HEK293 (cell line): Measurements from ENCODE around the gene WASF2.

Experiments
- CTCF ChIA-PET: fragments of 350-600 bp; formaldehyde crosslinking; extraction: SDS; loops from one replicate; lab custom pipeline; 2021; ENCODE audit warnings: antibody characterized with exemption; lab: Yijun Ruan, JAX
- POLR2A ChIA-PET: fragments of 300-600 bp; formaldehyde crosslinking; extraction: SDS; loops from one replicate; lab custom pipeline; 2020; ENCODE audit warnings: antibody characterized with exemption, inconsistent platforms; lab: Yijun Ruan, JAX
- H3K27ac ChIP-seq: fragments of 200-500 bp; sonication (Bioruptor generic); 2 replicates; pipeline ENCODE4 v1.5.1; 2014; ENCODE audit warnings: low read depth, low read length, control low read depth, inconsistent platforms; ENCODE audit errors: extremely low read depth
- H3K36me3 ChIP-seq, 2 experiments: fragments of 200-500 bp in 1 of 2; sonication (Bioruptor generic) in 1 of 2; 1 replicate in 1 of 2; 2 replicates in 1 of 2; pipeline ENCODE4 v1.5.1; 2014 to 2017; ENCODE audit warnings: inconsistent platforms in 2 of 2, low read length in 2 of 2; ENCODE audit not compliant: control insufficient read depth in 2 of 2, insufficient read depth in 1 of 2
- H3K4me1 ChIP-seq: fragments of 200-500 bp; sonication (Bioruptor generic); 2 replicates; pipeline ENCODE4 v1.5.1; 2014; ENCODE audit warnings: mild to moderate bottlenecking, low read length, inconsistent platforms; ENCODE audit not compliant: control insufficient read depth, insufficient read depth
- H3K4me3 ChIP-seq: 2 replicates; pipeline ENCODE4 v1.5.1; 2011; ENCODE audit warnings: low read depth, mild to moderate bottlenecking, control low read depth, low read length, moderate library complexity
- H3K9me3 ChIP-seq: fragments of 200-500 bp; sonication (Bioruptor generic); 2 replicates; pipeline ENCODE4 v1.5.1; 2014; ENCODE audit warnings: low read depth, low read length, inconsistent platforms; ENCODE audit not compliant: control insufficient read depth, insufficient read depth
- BCL11B ChIP-seq: fragments of 450-650 bp; formaldehyde crosslinking; IDR thresholded peaks from 2 replicates; pipeline ENCODE4 v1.5.1; 2016; ENCODE audit warnings: low read depth, missing biosample characterization, missing genetic modification characterization
- GLI2 ChIP-seq: fragments of 450-650 bp; formaldehyde crosslinking; IDR thresholded peaks from 2 replicates; pipeline ENCODE4; 2017; ENCODE audit warnings: missing biosample characterization, missing genetic modification characterization, low read depth, borderline replicate concordance
- KLF8 ChIP-seq: fragments of 450-650 bp; formaldehyde crosslinking; IDR thresholded peaks from 2 replicates; pipeline ENCODE4 v1.5.1; 2016; ENCODE audit warnings: missing biosample characterization, missing genetic modification characterization
- PRDM2 ChIP-seq: fragments of 450-650 bp; formaldehyde crosslinking; IDR thresholded peaks from 2 replicates; pipeline ENCODE4 v1.5.1; 2016; ENCODE audit warnings: missing biosample characterization, missing genetic modification characterization, borderline replicate concordance
- ZFP3 ChIP-seq: fragments of 450-650 bp; formaldehyde crosslinking; IDR thresholded peaks from 2 replicates; pipeline ENCODE4 v1.5.1; 2016; ENCODE audit warnings: low read depth, missing biosample characterization, missing genetic modification characterization
- ZFP37 ChIP-seq: fragments of 450-650 bp; formaldehyde crosslinking; IDR thresholded peaks from 2 replicates; pipeline ENCODE4 v1.5.1; 2016; ENCODE audit warnings: missing biosample characterization, missing genetic modification characterization
- ZNF169 ChIP-seq: fragments of 450-650 bp; formaldehyde crosslinking; IDR thresholded peaks from 2 replicates; pipeline ENCODE4 v1.5.1; 2016; ENCODE audit warnings: missing biosample characterization, missing genetic modification characterization
- ZNF239 ChIP-seq: fragments of 450-650 bp; formaldehyde crosslinking; IDR thresholded peaks from 2 replicates; pipeline ENCODE4 v1.5.1; 2016; ENCODE audit warnings: missing biosample characterization, missing genetic modification characterization
- ZNF280D ChIP-seq: fragments of 450-650 bp; formaldehyde crosslinking; IDR thresholded peaks from 2 replicates; pipeline ENCODE4 v1.5.1; 2016; ENCODE audit warnings: missing biosample characterization, missing genetic modification characterization
- ZNF311 ChIP-seq: fragments of 450-650 bp; formaldehyde crosslinking; IDR thresholded peaks from 2 replicates; pipeline ENCODE4 v1.5.1; 2017; ENCODE audit warnings: missing biosample characterization, missing genetic modification characterization, borderline replicate concordance
- ZNF366 ChIP-seq: fragments of 450-650 bp; formaldehyde crosslinking; conservative IDR thresholded peaks from 2 replicates; pipeline ENCODE4 v1.5.1; 2016; ENCODE audit warnings: missing biosample characterization, missing genetic modification characterization
- ZNF426 ChIP-seq: fragments of 450-650 bp; formaldehyde crosslinking; IDR thresholded peaks from 2 replicates; pipeline ENCODE4 v1.5.1; 2017; ENCODE audit warnings: missing biosample characterization, missing genetic modification characterization, mild to moderate bottlenecking, inconsistent platforms, moderate library complexity
- ZNF449 ChIP-seq: fragments of 450-650 bp; formaldehyde crosslinking; IDR thresholded peaks from 2 replicates; pipeline ENCODE4 v1.5.1; 2017; ENCODE audit warnings: missing biosample characterization, mild to moderate bottlenecking, missing genetic modification characterization, moderate library complexity
- ZNF513 ChIP-seq: fragments of 450-650 bp; IDR thresholded peaks from 2 replicates; pipeline ENCODE4 v1.5.1; 2018; ENCODE audit warnings: missing biosample characterization, missing genetic modification characterization
- ZNF521 ChIP-seq: fragments of 450-650 bp; formaldehyde crosslinking; IDR thresholded peaks from 2 replicates; pipeline ENCODE4 v1.5.1; 2017; ENCODE audit warnings: missing biosample characterization, mild to moderate bottlenecking, missing genetic modification characterization
- ZNF530 ChIP-seq: fragments of 450-650 bp; formaldehyde crosslinking; IDR thresholded peaks from 2 replicates; pipeline ENCODE4 v1.5.1; 2016; ENCODE audit warnings: low read depth, missing biosample characterization, missing genetic modification characterization
- ZNF548 ChIP-seq: fragments of 450-650 bp; formaldehyde crosslinking; IDR thresholded peaks from 2 replicates; pipeline ENCODE4 v1.5.1; 2016; ENCODE audit warnings: missing biosample characterization, missing genetic modification characterization
- ZNF560 ChIP-seq: fragments of 450-650 bp; formaldehyde crosslinking; IDR thresholded peaks from 2 replicates; pipeline ENCODE4 v1.5.1; 2017; ENCODE audit warnings: missing biosample characterization, missing genetic modification characterization, borderline replicate concordance
- ZNF76 ChIP-seq: fragments of 450-650 bp; formaldehyde crosslinking; IDR thresholded peaks from 2 replicates; pipeline ENCODE4; 2016; ENCODE audit warnings: low read depth, missing biosample characterization, missing genetic modification characterization, borderline replicate concordance
- ZNF768 ChIP-seq: fragments of 450-650 bp; formaldehyde crosslinking; IDR thresholded peaks from 2 replicates; pipeline ENCODE4 v1.5.1; 2018; ENCODE audit warnings: missing biosample characterization, mild to moderate bottlenecking, missing genetic modification characterization
- ZSCAN4 ChIP-seq: fragments of 450-650 bp; formaldehyde crosslinking; IDR thresholded peaks from 2 replicates; pipeline ENCODE4 v1.5.1; 2017; ENCODE audit warnings: missing biosample characterization, missing genetic modification characterization

WASF2 gene

GRCh38 chr1:27423709-27424108 is 66.3 kb downstream of the WASF2 start:
- no peak overlapping the region for H3K27ac ChIP-seq
- H3K4me3 ChIP-seq: no peak overlapping the region
- H3K4me1 ChIP-seq: no peaks in the 10 kb centered on the region
- TF ChIP-seq BCL11B (no peak), KLF8 (tag by site-specific recombination) (no peak), ZFP3 (tag by site-specific recombination) (no peak), ZNF239 (no peak), ZNF76 (no peak), ZNF311 (tag by site-specific recombination) (no peak)
- TF ChIP-seq, all 188 proteins: peak for 0
- Histone ChIP-seq H3K9me3 (no peaks in the 10 kb centered on the region), H3K36me3 (peaks cover 0 to 43% of the 10 kb centered on the region in 2 experiments; a peak in 2 of 3 replicates)
- POLR2A ChIA-PET: no interaction called here
- CTCF ChIA-PET: no interaction called here

GRCh38 chr1:27418326-27419185 is 71.4 kb downstream of the WASF2 start:
- no peak overlapping the region for H3K27ac ChIP-seq
- CTCF ChIA-PET: interaction anchor here (0.8 to 1.9 kb wide), 3 partner anchors 11 to 244 kb away, joined by 3 to 7 read pairs (median 4); no protein-coding TSS in a partner anchor
- TF ChIP-seq ZNF530 (tag by site-specific recombination) (no peak), ZNF768 (tag by site-specific recombination) (no peak), ZNF426 (tag by site-specific recombination) (no peak), ZNF548 (tag by site-specific recombination) (no peak), ZNF513 (no peak), ZNF169 (no peak), PRDM2 (tag by site-specific recombination) (no peak), ZFP37 (no peak), ZNF560 (no peak), ZNF280D (no peak), ZNF366 (tag by site-specific recombination) (no peak), ZNF449 (tag by site-specific recombination) (no peak), ZSCAN4 (tag by site-specific recombination) (no peak), GLI2 (no peak), ZNF521 (tag by site-specific recombination) (no peak)

More at GRCh38 chr1:27418326-27419185, 71.4 kb downstream of the WASF2 start:
- H3K36me3 ChIP-seq: peaks cover 10 to 59% of the 10 kb centered on the region in 2 experiments
- no peak overlapping the region for H3K4me3 ChIP-seq
- no peaks in the 10 kb centered on the region for H3K4me1 ChIP-seq
- POLR2A ChIA-PET: no interaction called here
- H3K9me3 ChIP-seq: no peaks in the 10 kb centered on the region
